OCI-M2 (cell line): Measurements from ENCODE around the gene KYAT1.
A peak's percentile ranks its signal among the peaks of the same experiment; 100 is the strongest.

Experiments
- DNase-seq: peaks from one replicate; lab custom pipeline; 2025; ENCODE audit not compliant: unreplicated experiment; lab: John Stamatoyannopoulos, UW

The KYAT1 gene

GRCh38 chr9:128881884-128882676 lies at the start of gene KYAT1, which contains the start of gene LRRC8A:
Gene KYAT1 (minus strand): TSS chr9:128881950. CDS start chr9:128845405, 36,545 bp downstream.
Gene LRRC8A (plus strand): TSS chr9:128882133. CDS start chr9:128907165, 25,032 bp downstream.
- DNase-seq: peak; percentile 60

GRCh38 chr9:128929560-128929959 lies 47.8 kb upstream of the KYAT1 start:
- DNase-seq: no peak

GRCh38 chr9:128928624-128929023 lies 46.9 kb upstream of the KYAT1 start:
- DNase-seq: no peak

- DNase-seq: no peak
Measured at GRCh38 chr9:128927731-128928411, 46.1 kb upstream of the KYAT1 start.

- DNase-seq: no peak
Measured at GRCh38 chr9:128923493-128923883, 41.7 kb upstream of the KYAT1 start.

- no peak for DNase-seq
Measured at GRCh38 chr9:128921881-128922763, 40.4 kb upstream of the KYAT1 start.

GRCh38 chr9:128920381-128921058 lies 38.8 kb upstream of the KYAT1 start, which contains the start of gene PHYHD1:
Gene PHYHD1 (plus strand): TSS chr9:128920982. CDS start chr9:128922324, 1,342 bp downstream.
- no peak for DNase-seq

GRCh38 chr9:128919402-128920089 lies 37.8 kb upstream of the KYAT1 start:
- DNase-seq: no peak

- DNase-seq: no peak
Measured at GRCh38 chr9:128918921-128919320, 37.2 kb upstream of the KYAT1 start.

GRCh38 chr9:128917151-128917849 lies 35.5 kb upstream of the KYAT1 start:
- DNase-seq: no peak

- no peak for DNase-seq
Measured at GRCh38 chr9:128916745-128917144, 35.0 kb upstream of the KYAT1 start.

GRCh38 chr9:128916204-128916603 lies 34.5 kb upstream of the KYAT1 start:
- no peak for DNase-seq

- DNase-seq: no peak
Measured at GRCh38 chr9:128913995-128914772, 32.4 kb upstream of the KYAT1 start.

- no peak for DNase-seq
Measured at GRCh38 chr9:128913048-128913900, 31.5 kb upstream of the KYAT1 start.

GRCh38 chr9:128912270-128912853 lies 30.6 kb upstream of the KYAT1 start:
- no peak for DNase-seq

- no peak for DNase-seq
Measured at GRCh38 chr9:128911529-128912035, 29.8 kb upstream of the KYAT1 start.

GRCh38 chr9:128910906-128911305 lies 29.2 kb upstream of the KYAT1 start:
- no peak for DNase-seq
